Medulla oblongata (tissue), 1 donor: ENCODE data around the gene DLX2.
"Not testable (repeated sequence)": the region's sequence is repeated elsewhere in the genome, so short reads cannot be mapped to it uniquely, and the experiment has no call there.

Experiments
- DNase-seq: peaks from one replicate; pipeline ENCODE4 v3.0.0-alpha.2; 2015; ENCODE audit errors: extremely low spot score

Gene DLX2

DNA sequence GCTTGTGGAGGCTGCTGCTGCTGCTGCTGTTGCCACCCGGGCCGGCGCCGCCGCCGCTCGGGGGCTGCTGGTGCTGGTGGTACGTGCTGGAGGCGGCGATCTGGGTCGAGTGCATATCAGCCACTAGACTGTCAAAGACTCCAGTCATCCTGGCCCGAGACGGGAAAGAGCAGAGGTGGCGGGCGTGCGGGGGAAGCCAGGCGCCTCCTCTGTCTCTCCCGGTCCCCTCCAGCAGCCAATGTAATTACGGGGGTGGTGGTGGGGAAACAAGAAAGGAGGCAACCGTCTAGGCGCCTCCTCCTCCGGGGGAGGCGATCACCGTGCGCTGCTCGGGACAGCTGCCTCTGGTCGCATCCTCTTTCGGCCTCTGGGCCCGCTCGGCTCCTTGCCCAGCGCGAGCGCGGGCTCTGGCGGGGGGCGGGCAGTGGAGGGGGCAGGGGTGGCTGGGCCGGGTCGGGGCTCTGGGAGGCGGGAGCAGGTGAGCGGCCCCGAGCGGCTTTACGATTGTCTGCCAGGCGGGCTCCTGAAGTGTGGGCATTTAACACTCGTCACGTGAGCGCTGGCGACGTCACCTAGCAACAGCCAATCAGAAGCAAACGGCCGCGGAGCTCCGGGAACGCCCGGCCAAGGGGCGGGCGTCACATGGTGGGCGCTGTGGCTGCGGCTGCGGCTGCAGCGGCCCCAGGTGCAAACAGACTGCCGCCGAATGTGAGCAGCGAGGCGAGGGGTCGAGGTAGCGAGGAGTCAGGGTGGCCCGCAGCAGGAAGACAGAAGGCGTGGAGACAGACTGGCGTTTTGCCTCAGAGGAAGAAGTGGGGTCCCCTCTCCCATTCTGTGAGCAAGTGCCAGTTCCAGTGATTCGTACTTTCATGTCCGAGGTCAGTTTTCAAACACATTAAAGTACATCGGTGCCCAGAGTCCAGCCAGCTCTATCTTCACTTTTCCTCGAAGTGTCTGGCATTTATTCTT is at the start of gene DLX2:
Gene DLX2 (minus strand): TSS at position 510 of the 969 bp plus-strand sequence. CDS start 362 bp downstream, at position 148.
- DNase-seq = no peak

- peak; percentile 17 for DNase-seq
Measured at GRCh38 chr2:172147944-172148650, 45.4 kb upstream of the DLX2 start.

GRCh38 chr2:172143817-172144216 is 41.1 kb upstream of the DLX2 start:
- no peak for DNase-seq

DNA sequence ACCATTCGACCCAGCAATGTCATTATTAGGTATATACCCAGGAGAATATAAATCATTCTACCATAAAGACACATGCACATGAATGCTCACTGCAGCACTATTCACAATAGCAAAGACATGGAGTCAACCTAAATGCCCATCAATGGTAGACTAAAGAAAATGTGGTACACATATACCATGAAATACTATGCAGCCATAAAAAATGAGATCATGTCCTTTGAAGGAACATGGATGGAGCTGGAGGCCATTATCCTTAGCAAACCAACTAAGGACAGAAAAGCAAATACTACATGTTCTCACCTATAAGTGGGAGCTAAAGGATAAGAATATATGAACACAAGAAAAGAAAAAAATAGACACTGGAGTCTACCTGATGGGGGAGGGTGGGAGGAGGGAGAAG is 36.0 kb upstream of the DLX2 start:
- not testable (repeated sequence) for DNase-seq

DNA sequence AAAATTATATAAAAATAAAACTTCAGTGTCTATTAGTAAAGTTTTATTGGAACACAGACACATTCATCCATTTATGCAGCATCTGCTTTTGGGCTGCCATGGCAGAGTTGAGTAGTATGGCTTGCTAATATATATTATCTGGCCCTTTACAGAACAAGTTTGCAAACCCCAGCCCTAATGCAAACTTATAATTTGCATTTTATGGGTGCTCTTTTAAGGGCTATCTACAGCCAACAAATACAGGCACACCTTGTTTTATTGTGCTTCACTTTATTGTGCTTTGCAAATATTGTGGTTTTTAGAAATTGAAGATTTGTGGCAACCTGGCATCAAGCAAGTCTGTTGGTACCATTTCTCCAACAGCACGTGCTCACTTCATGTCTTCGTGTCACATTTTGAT is 35.2 kb upstream of the DLX2 start:
- no peak for DNase-seq

DNA sequence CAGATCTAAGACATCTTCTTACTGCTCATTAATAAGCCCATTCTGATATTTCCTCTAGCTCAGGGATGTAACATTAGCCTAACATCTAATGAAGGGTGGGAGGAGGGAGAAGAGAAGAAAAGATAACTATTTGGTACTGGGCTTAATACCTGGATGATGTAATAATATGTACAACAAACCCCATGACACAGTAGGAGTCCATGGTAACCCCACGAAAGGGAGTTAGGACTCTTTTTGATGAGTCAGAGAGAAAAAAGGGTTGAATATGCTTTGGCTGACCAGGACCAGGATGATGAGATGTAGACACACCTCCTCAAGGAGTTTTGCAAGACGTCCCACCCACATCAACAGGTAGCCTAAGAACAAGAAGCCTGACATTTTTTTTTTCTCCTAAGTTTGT is 34.4 kb upstream of the DLX2 start:
- no peak for DNase-seq

- no peak for DNase-seq
Measured at GRCh38 chr2:172135446-172135845, 32.7 kb upstream of the DLX2 start.

DNA sequence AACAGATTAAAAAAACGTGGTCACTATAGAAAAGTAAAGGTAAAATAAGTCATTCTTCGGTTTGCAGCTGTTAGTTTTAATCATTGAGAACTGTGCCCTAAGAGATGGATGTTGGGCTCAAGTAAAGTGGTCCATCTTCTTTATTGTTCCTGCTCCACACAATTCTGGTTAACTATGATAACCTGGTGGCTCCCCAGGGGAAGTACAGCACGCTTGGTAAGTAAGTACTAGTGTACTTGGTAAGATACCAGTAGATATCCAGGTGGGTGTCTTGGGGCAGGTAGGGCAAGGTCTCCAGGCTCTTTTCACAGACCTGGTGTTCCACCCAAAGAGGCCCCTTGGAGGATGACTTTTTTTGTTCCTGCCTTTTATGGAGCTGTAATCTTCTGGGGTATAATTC is 31.6 kb upstream of the DLX2 start:
- DNase-seq = no peak

DNA sequence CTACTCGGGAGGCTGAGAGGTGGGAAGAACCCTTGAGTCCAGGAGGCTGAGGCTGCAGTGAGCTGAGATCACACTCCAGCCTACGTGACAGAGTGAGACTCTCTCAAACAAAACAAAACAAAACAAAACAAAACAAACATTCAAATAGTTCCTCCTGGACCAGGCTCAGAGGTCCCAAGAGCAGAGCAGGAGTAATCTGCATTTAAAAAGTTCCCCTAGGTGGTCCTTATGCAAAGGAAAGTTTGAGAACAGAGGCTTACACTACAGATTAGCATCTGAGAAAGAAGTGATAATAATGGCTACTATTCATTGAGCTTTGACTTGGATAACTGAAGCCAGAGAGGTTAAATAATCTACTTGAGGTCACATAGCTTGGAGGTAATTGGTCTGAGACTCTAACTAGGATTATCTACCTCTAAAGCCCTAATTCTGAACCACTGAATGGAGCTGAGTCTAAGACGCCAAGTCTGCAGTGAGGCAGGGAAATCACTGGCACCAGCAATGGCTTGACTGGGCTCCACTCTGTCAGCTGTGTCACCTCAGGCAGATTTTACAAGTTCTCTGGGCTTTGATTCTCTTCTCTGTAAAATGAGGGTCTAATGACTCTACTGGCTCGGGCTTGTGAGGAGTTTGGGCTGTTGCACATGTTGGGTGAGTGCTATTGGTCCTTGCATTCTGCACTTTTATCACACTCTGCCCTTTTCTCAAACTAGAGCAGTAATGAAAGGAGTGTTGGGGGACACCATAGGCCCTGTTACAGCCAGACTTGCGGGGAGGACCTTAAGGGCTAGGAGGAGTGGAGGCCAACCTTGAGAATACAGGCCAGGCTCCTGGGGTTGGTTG is 29.2 kb upstream of the DLX2 start:
- DNase-seq = no peak

GRCh38 chr2:172129404-172129803 is 26.7 kb upstream of the DLX2 start:
- no peak for DNase-seq

GRCh38 chr2:172128484-172128883 is 25.8 kb upstream of the DLX2 start:
- DNase-seq = no peak

DNA sequence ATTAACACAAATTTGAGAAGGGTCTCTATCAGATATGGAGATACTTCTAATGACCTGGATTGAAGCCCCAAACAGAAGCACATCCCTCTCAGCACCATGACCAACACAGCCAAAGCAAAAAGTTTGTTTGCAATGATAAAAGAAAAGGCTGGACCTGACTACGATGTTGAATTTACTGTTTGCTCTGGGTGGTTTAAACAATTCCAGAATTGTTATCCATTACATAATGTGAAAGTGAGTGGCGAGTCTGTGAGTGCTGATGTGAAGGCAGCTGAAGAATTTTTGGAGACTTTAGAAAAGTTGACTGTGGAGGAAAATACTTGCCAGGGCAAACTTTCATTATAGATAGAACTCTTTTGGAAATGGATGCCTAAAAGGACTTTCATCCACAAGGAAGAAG is 17.4 kb upstream of the DLX2 start:
- DNase-seq = no peak

- DNase-seq = no peak
Measured at GRCh38 chr2:172119089-172119488, 16.4 kb upstream of the DLX2 start.

GRCh38 chr2:172116107-172116506 is 13.4 kb upstream of the DLX2 start:
- DNase-seq = no peak

DNA sequence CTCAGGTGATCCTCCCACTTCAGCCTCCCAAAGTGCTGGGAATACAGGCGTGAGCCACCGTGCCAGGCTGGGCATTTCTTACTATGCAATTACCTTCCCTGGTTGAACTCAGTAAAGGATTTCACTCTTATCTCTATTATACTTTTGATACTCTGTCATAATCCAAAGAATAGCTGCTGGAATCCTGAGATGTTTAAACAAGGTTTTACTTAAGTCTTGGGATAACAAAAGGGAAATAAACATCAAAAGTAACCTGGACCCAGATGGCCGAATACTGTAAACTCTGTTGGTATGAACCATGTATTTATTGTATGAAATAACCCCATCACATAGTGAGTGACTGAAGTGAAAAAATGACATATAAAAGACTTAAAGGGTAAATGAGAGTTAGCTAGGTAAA is 11.9 kb upstream of the DLX2 start:
- DNase-seq = no peak

DNA sequence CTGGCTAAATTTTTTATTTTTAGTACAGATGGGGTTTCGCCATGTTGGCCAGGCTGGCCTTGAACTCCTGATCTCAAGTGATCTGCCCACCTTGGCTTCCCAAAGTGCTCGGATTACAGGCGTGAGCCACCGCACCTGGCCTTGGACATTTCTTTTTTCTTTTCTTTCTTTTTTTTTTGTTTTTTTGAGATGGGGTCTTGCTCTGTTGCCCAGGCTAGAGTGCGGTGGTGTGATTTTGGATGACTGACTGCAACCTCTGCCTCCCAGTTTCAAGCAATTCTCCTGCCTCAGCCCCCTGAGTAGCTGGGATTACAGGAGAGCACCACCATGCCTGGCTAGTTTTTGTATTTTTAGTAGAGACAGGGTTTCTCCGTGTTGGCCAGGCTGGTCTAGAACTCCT is 11.5 kb upstream of the DLX2 start:
- not testable (repeated sequence) for DNase-seq

GRCh38 chr2:172113617-172114016 is 10.9 kb upstream of the DLX2 start:
- DNase-seq = peak; percentile 63

DNA sequence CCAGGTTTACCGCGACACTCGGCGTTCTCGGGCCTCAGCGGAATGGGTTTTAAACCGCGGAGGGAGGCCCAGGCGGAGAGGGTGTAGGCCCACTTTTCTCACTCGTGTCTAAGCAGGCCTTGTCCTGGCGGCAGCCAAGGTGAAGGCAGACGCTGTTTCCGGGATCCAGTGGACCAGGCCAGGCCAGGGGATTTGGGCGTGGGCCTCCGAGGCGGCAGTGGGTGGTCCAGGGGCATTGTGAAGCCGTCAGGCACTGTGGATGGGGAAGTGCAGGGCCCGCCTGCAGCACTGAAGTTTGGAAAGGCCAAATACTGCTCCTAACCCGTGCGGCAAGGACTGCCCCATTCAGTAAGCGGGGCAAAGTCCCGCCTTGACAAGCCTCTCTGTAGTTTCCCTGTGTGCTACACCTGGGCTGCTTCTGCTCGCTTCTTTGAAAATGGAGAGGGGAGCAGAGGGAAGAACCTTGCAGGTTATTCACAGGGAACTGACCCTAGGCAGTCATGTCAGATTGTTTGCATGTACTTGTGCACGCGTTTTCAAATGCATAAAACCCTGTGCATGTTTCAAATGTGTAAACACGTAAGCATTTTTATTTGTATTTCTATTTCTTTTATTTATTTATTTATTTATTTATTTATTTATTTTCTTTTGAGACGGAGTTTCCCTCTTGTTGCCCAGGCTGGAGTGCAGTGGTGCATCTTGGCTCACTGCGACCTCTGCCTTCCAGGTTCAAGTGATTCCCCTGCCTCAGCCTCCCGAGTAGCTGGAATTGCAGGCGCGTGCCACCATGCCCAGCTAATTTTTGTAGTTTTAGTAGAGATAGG is 7.5 kb upstream of the DLX2 start:
- DNase-seq = no peak

DNA sequence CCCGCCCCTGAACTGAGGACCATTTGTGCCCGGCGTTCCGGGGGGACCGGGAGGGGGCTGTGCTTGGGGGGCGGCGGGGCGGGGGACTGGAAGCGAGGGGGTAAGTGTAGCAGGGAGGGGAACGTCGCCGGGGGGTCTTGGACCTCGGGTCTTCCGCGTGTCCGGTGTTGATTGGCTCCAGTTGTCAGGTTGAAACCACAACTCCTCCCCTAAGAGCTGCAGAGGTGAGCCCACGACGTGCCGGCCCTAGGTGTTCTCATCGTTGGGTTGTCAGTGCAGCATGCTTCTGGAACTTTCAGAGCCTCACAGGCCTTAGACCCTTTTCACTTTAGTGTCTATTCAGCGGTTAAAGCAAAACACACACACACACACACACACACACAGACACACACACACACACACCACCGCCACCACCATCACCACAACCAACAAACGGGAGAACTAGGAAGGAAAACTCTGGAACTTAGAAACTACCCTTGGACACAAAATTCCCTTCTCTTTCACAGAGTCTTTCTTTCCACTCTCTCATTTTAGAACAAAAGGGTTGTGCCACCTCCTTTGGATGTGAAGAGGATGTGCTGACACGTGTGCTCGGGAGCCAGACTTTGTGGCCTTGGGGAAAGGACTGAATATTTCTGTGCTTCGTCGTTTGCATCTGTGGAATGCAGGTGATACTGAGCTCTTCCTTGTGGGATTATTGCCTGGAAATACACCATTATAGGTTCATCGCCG is 6.7 kb upstream of the DLX2 start:
- no peak for DNase-seq

DNA sequence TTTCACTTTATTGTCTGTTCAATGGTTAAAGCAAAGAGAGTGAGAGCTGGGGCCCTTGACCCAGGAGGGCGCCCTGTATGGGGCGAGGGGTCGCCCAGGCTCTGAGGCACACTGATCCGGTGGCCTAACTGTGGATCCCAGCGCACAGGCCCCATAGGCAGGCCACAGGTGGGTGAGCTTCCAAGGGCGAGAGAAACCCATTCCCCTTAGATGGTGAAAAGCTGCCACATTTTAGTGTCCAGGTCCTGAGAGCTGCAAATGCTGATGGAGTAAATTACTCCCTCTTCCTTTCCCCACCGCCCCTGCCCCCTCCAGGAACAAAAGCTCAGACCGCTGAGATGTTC is 5.9 kb upstream of the DLX2 start:
- DNase-seq = no peak
